ENCODE data around the gene TMEM183A.
A peak's percentile ranks its signal among the peaks of the same experiment; 100 is the strongest.

The TMEM183A gene

DNA sequence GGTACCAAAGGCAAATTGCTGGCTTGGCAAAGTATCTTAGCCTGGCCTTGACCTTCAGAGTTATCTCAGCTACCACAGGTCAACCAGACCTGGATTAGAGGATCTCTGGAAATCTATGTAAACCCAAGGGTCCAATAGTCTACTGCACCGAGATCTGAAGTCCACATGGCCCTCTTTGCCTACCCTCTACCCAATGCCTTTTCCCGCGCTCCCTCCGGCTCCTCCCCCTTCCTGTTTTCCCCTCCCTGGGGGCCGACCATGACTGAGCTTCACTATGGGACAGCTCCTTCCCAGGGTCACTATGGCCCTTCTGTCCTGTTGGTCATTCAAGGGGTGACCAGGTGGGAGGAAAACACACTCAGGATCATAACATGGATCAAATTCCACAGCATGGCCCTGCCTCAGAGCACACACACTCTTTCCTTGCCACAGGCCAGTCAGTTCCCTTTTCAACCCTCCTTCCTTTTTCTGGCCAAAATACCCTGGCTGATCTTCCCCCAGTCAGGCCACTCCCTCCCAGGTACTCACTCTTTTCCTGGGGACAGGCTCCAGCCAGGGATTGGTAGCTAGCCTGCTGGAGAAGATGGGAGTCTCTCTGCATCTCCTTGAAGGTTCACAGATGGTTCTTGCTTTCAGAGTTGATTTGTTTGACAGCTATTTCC lies 19.1 kb upstream of the TMEM183A start:
- WGBS, 2 donors (ENCODE audit: extremely low coverage in 2 of 2, insufficient read length in 2 of 2, insufficient replicate concordance in 1 of 2): no CpG with 5 or more reads among the region's 5 CpGs
- Histone ChIP-seq H3K4me3 (ENCODE audit: low read length in 2 of 2) (peak overlapping the region in 1 of 2 donors; percentile 64), H2BK12ac (ENCODE audit: low read length) (no peak overlapping the region)

DNA sequence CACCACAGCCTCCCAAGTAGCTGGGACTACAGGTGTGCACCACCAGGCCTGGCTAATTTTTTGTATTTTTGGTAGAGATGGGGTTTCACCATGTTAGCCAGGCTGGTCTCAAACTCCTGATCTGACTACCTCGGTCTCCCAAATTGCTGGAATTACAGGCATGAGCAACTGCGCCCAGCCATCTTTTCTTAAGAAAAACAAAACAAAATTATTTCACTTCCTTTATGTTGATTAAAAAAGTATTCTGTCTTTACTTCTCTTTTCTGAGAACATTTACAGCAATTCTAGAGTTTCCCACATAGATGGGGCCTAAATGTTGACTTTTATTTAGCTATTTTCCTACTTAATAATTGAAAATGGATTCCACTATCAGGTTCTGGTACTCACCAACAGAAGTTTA lies 17.3 kb upstream of the TMEM183A start:
- Histone ChIP-seq H3K4me1 (ENCODE audit: control insufficient read depth in 2 of 2, insufficient read depth in 1 of 2, low read depth in 1 of 2, low read length in 2 of 2) (no peaks in the 10 kb centered on the region), H2BK5ac (ENCODE audit: low read length) (no peak overlapping the region), H2AK5ac (ENCODE audit: low read depth, low read length) (no peak overlapping the region), H2BK12ac (ENCODE audit: low read length) (no peak overlapping the region), H3K27me3 (ENCODE audit: control insufficient read depth in 3 of 3, insufficient read depth in 3 of 3, low read depth in 1 of 3, low read length in 3 of 3) (peaks cover 0 to 55% (median 3%) of the 10 kb centered on the region in 3 experiments), H3K18ac (ENCODE audit: low read length) (no peak overlapping the region), H3K27ac (replicated peaks; ENCODE audit: low read length) (no peak overlapping the region), H3K14ac (ENCODE audit: low read length) (no peak overlapping the region), H3K9ac (ENCODE audit: low read depth, low read length, poor library complexity) (no peak overlapping the region), H2AFZ (ENCODE audit: low read length) (no peak overlapping the region), H2BK120ac (ENCODE audit: low read depth, low read length) (no peak overlapping the region), H3K79me1 (ENCODE audit: low read depth, low read length) (no peaks in the 10 kb centered on the region), H3K9me3 (replicated peaks in 1 of 2; ENCODE audit: control insufficient read depth in 2 of 2, insufficient read depth in 1 of 2, low read depth in 1 of 2, low read length in 2 of 2) (no peaks in the 10 kb centered on the region), H4K91ac (ENCODE audit: low read depth, low read length, poor library complexity) (no peak overlapping the region), H3K4me2 (ENCODE audit: insufficient read depth, low read length, poor library complexity, severe bottlenecking) (no peak overlapping the region), H4K8ac (ENCODE audit: low read depth, low read length) (no peak overlapping the region), H3K23ac (ENCODE audit: low read depth, low read length, poor library complexity) (no peak overlapping the region), H3K4ac (ENCODE audit: low read length) (no peak overlapping the region), H2BK15ac (ENCODE audit: low read length) (no peak overlapping the region), H3K4me3 (ENCODE audit: low read length in 2 of 2) (no peak overlapping the region), H3K36me3 (replicated peaks in 1 of 2; ENCODE audit: control insufficient read depth in 2 of 2, insufficient read depth in 2 of 2, low read length in 2 of 2) (no peaks in the 10 kb centered on the region)
- no peak for DNase-seq (ENCODE audit: low spot score)
- no CpG with 5 or more reads among the region's 2 CpGs for WGBS, 2 donors (ENCODE audit: extremely low coverage in 2 of 2, insufficient read length in 2 of 2, insufficient replicate concordance in 1 of 2)

More for the DNA sequence above, 19.1 kb upstream of the TMEM183A start:
- Histone ChIP-seq H2AK5ac (ENCODE audit: low read depth, low read length) (no peak overlapping the region), H3K27ac (replicated peaks; ENCODE audit: low read length) (no peak overlapping the region), H3K36me3 (replicated peaks in 1 of 2; ENCODE audit: control insufficient read depth in 2 of 2, insufficient read depth in 2 of 2, low read length in 2 of 2) (no peaks in the 10 kb centered on the region), H3K79me1 (ENCODE audit: low read depth, low read length) (no peaks in the 10 kb centered on the region), H3K14ac (ENCODE audit: low read length) (no peak overlapping the region), H2BK120ac (ENCODE audit: low read depth, low read length) (no peak overlapping the region), H3K9me3 (replicated peaks in 1 of 2; ENCODE audit: control insufficient read depth in 2 of 2, insufficient read depth in 1 of 2, low read depth in 1 of 2, low read length in 2 of 2) (no peaks in the 10 kb centered on the region), H4K8ac (ENCODE audit: low read depth, low read length) (no peak overlapping the region), H3K4ac (ENCODE audit: low read length) (no peak overlapping the region), H3K9ac (ENCODE audit: low read depth, low read length, poor library complexity) (no peak overlapping the region), H3K27me3 (ENCODE audit: control insufficient read depth in 3 of 3, insufficient read depth in 3 of 3, low read depth in 1 of 3, low read length in 3 of 3) (peaks cover 0 to 55% (median 3%) of the 10 kb centered on the region in 3 experiments), H3K18ac (ENCODE audit: low read length) (no peak overlapping the region), H2BK15ac (ENCODE audit: low read length) (no peak overlapping the region), H2AFZ (ENCODE audit: low read length) (no peak overlapping the region), H3K4me1 (ENCODE audit: control insufficient read depth in 2 of 2, insufficient read depth in 1 of 2, low read depth in 1 of 2, low read length in 2 of 2) (no peaks in the 10 kb centered on the region), H3K23ac (ENCODE audit: low read depth, low read length, poor library complexity) (no peak overlapping the region), H2BK5ac (ENCODE audit: low read length) (no peak overlapping the region), H3K4me2 (ENCODE audit: insufficient read depth, low read length, poor library complexity, severe bottlenecking) (no peak overlapping the region), H4K91ac (ENCODE audit: low read depth, low read length, poor library complexity) (no peak overlapping the region)
- no peak for DNase-seq (ENCODE audit: low spot score)

DNA sequence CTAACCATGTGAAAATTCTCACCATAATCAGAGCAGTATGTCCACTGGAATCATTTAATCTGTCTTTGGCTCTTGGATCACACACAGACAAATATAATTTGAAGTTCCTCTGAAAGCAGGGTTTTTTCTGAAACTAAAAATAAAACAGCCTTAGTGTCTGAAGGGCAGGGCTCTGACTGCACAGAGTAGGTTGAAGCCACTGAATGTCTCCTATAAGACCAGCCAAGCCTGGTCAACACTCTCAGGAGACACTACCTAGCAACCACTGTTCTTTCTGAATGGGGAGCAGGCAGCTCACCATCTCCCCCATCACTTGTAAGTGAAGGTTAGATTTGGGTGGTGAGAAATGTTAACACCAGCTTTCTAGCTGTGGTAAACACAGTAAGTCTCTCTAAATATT lies 16.1 kb upstream of the TMEM183A start:
- no peak overlapping the region for H2AFZ ChIP-seq (ENCODE audit: low read length)
- H4K91ac ChIP-seq (ENCODE audit: low read depth, low read length, poor library complexity): no peak overlapping the region
- no peak overlapping the region for H3K4ac ChIP-seq (ENCODE audit: low read length)
- no peaks in the 10 kb centered on the region for H3K36me3 ChIP-seq (replicated peaks in 1 of 2; ENCODE audit: control insufficient read depth in 2 of 2, insufficient read depth in 2 of 2, low read length in 2 of 2)
- H3K9ac ChIP-seq (ENCODE audit: low read depth, low read length, poor library complexity): no peak overlapping the region
- H2AK5ac ChIP-seq (ENCODE audit: low read depth, low read length): no peak overlapping the region
- no peak overlapping the region for H2BK5ac ChIP-seq (ENCODE audit: low read length)
- no peaks in the 10 kb centered on the region for H3K79me1 ChIP-seq (ENCODE audit: low read depth, low read length)
- H3K27ac ChIP-seq (replicated peaks; ENCODE audit: low read length): no peak overlapping the region
- no peaks in the 10 kb centered on the region for H3K4me1 ChIP-seq (ENCODE audit: control insufficient read depth in 2 of 2, insufficient read depth in 1 of 2, low read depth in 1 of 2, low read length in 2 of 2)
- H3K23ac ChIP-seq (ENCODE audit: low read depth, low read length, poor library complexity): no peak overlapping the region
- no peak overlapping the region for H3K4me2 ChIP-seq (ENCODE audit: insufficient read depth, low read length, poor library complexity, severe bottlenecking)
- H3K4me3 ChIP-seq (ENCODE audit: low read length in 2 of 2): no peak overlapping the region
- no peak overlapping the region for H2BK12ac ChIP-seq (ENCODE audit: low read length)
- H2BK120ac ChIP-seq (ENCODE audit: low read depth, low read length): no peak overlapping the region
- H3K9me3 ChIP-seq (replicated peaks in 1 of 2; ENCODE audit: control insufficient read depth in 2 of 2, insufficient read depth in 1 of 2, low read depth in 1 of 2, low read length in 2 of 2): no peaks in the 10 kb centered on the region
- H3K27me3 ChIP-seq (ENCODE audit: control insufficient read depth in 3 of 3, insufficient read depth in 3 of 3, low read depth in 1 of 3, low read length in 3 of 3): peaks cover 0 to 55% (median 3%) of the 10 kb centered on the region in 3 experiments
- no peak overlapping the region for H4K8ac ChIP-seq (ENCODE audit: low read depth, low read length)
- H3K14ac ChIP-seq (ENCODE audit: low read length): no peak overlapping the region
- H2BK15ac ChIP-seq (ENCODE audit: low read length): no peak overlapping the region
- H3K18ac ChIP-seq (ENCODE audit: low read length): no peak overlapping the region
- no peak for DNase-seq (ENCODE audit: low spot score)

DNA sequence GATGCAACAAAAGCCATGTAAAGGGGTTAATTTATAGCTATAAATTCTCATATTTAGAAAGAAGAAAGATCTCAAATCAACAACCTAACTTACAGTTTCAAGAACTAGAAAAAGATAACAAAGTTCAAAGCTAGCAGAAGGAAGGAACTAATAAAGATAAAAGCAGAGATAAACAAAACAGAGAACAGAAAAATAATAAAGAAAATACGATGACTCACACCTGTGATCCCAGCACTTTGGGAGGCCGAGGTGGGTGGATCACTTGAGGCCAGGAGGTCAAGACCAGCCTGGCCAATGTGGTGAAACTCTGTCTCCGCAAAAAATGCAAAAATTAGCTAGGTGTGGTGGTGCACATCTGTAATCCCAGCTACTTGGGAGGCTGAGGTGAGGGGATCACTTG lies 12.4 kb upstream of the TMEM183A start:
- WGBS, 2 donors (ENCODE audit: extremely low coverage in 2 of 2, insufficient read length in 2 of 2, insufficient replicate concordance in 1 of 2): no CpG with 5 or more reads among the region's 3 CpGs
- no peak overlapping the region for H4K8ac ChIP-seq (ENCODE audit: low read depth, low read length)
- no peak for DNase-seq (ENCODE audit: low spot score)
- H3K9me3 ChIP-seq (replicated peaks in 1 of 2; ENCODE audit: control insufficient read depth in 2 of 2, insufficient read depth in 1 of 2, low read depth in 1 of 2, low read length in 2 of 2): no peaks in the 10 kb centered on the region
- H3K27me3 ChIP-seq (ENCODE audit: control insufficient read depth in 3 of 3, insufficient read depth in 3 of 3, low read depth in 1 of 3, low read length in 3 of 3): peaks cover 0 to 28% (median 2%) of the 10 kb centered on the region in 3 experiments
- no peaks in the 10 kb centered on the region for H3K36me3 ChIP-seq (replicated peaks in 1 of 2; ENCODE audit: control insufficient read depth in 2 of 2, insufficient read depth in 2 of 2, low read length in 2 of 2)
- no peak overlapping the region for H3K18ac ChIP-seq (ENCODE audit: low read length)
- no peak overlapping the region for H4K91ac ChIP-seq (ENCODE audit: low read depth, low read length, poor library complexity)
- H2BK5ac ChIP-seq (ENCODE audit: low read length): no peak overlapping the region
- H3K23ac ChIP-seq (ENCODE audit: low read depth, low read length, poor library complexity): no peak overlapping the region
- H2AFZ ChIP-seq (ENCODE audit: low read length): no peak overlapping the region
- H2AK5ac ChIP-seq (ENCODE audit: low read depth, low read length): no peak overlapping the region
- H3K4ac ChIP-seq (ENCODE audit: low read length): no peak overlapping the region
- no peak overlapping the region for H3K14ac ChIP-seq (ENCODE audit: low read length)
- H3K4me1 ChIP-seq (ENCODE audit: control insufficient read depth in 2 of 2, insufficient read depth in 1 of 2, low read depth in 1 of 2, low read length in 2 of 2): no peaks in the 10 kb centered on the region
- H2BK120ac ChIP-seq (ENCODE audit: low read depth, low read length): no peak overlapping the region
- H3K4me2 ChIP-seq (ENCODE audit: insufficient read depth, low read length, poor library complexity, severe bottlenecking): no peak overlapping the region
- no peak overlapping the region for H3K9ac ChIP-seq (ENCODE audit: low read depth, low read length, poor library complexity)
- H2BK15ac ChIP-seq (ENCODE audit: low read length): no peak overlapping the region
- H3K27ac ChIP-seq (replicated peaks; ENCODE audit: low read length): no peak overlapping the region
- H3K79me1 ChIP-seq (ENCODE audit: low read depth, low read length): no peaks in the 10 kb centered on the region
- no peak overlapping the region for H3K4me3 ChIP-seq (ENCODE audit: low read length in 2 of 2)
- no peak overlapping the region for H2BK12ac ChIP-seq (ENCODE audit: low read length)

All from neuronal stem cell (in vitro differentiated cells).